Spleen (tissue), 7 donors: ENCODE results near the gene DMAC2L.

Experiments used
- CTCF ChIP-seq, 11 experiments: fragments of 200-600 bp in 7 of 11; fragments of 450-650 bp in 4 of 11; sonication (generic) in 4 of 11; IDR thresholded peaks in 8 of 11; conservative IDR thresholded peaks in 3 of 11; 1 replicate in 7 of 11; 2 replicates in 4 of 11; pipeline versions ENCODE4 v1.4.0 to v1.8.0; 2016 to 2021; ENCODE audit warnings: antibody characterized with exemption in 11 of 11, inconsistent platforms in 4 of 11, mild to moderate bottlenecking in 1 of 11
- POLR2A ChIP-seq, 3 donors: fragments of 450-650 bp; IDR thresholded peaks; one replicate each; pipeline ENCODE4 v1.5.1; 2017; ENCODE audit warnings: antibody characterized with exemption in 3 of 3, mild to moderate bottlenecking in 1 of 3
- donor health status: DM: no; HTN: no; CAD: no; lungs with moderate emphysema.
- donor health status: DM: no; HTN: no; CAD: no.
- donor health status: DM: no; HTN: no; CAD: no.

GRCh38 chr14:50364792-50365191 lies 52.7 kb downstream of the DMAC2L start:
- TF ChIP-seq CTCF (IDR thresholded peaks at IDR 0.05 in 8 of 11, conservative IDR thresholded peaks at IDR 0.05 in 3 of 11) (no peak), POLR2A (IDR thresholded peaks at IDR 0.05) (no peak)
